MM.1S (cell line): Measurements from ENCODE around the gene KAT7.

Source experiments
- DNase-seq: peaks from one replicate; pipeline ENCODE4 v3.0.0-alpha.2; 2015
- H2AFZ ChIP-seq: fragments of 300-600 bp; sonication (generic); 2 replicates; pipeline ENCODE4 v1.6.0; 2016; ENCODE audit warnings: antibody characterized with exemption, low read length
- H3F3A ChIP-seq: fragments of 300-600 bp; sonication (generic); 2 replicates; pipeline ENCODE4 v1.6.1; 2016; ENCODE audit warnings: mild to moderate bottlenecking, antibody characterized with exemption, low read length, moderate library complexity, mixed read lengths; ENCODE audit not compliant: insufficient read depth
- H3K27ac ChIP-seq: fragments of 300-600 bp; sonication (generic); 2 replicates; pipeline ENCODE4 v1.5.1; 2016; ENCODE audit warnings: mild to moderate bottlenecking, low read length
- H3K27me3 ChIP-seq: fragments of 300-600 bp; sonication (generic); replicated peaks from 2 replicates; pipeline ENCODE4 v1.6.0; 2016; ENCODE audit warnings: low read length; ENCODE audit not compliant: insufficient read depth
- H3K36me3 ChIP-seq: fragments of 300-600 bp; sonication (generic); replicated peaks from 2 replicates; pipeline ENCODE4 v1.6.1; 2016; ENCODE audit warnings: mild to moderate bottlenecking, low read length, mixed read lengths; ENCODE audit not compliant: insufficient read depth
- H3K4me1 ChIP-seq: fragments of 300-600 bp; sonication (generic); 2 replicates; pipeline ENCODE4 v1.6.1; 2016; ENCODE audit warnings: low read length, mixed read lengths
- H3K4me2 ChIP-seq: fragments of 300-600 bp; sonication (generic); 2 replicates; pipeline ENCODE4 v1.6.0; 2016; ENCODE audit warnings: low read depth, low read length
- H3K4me3 ChIP-seq: fragments of 300-600 bp; sonication (generic); 2 replicates; pipeline ENCODE4 v1.5.1; 2016; ENCODE audit warnings: low read length, mixed read lengths
- H3K79me2 ChIP-seq: fragments of 300-600 bp; sonication (generic); 2 replicates; pipeline ENCODE4 v1.6.1; 2016; ENCODE audit warnings: mixed run types, low read length, mixed read lengths
- H3K9ac ChIP-seq: fragments of 300-600 bp; sonication (generic); 2 replicates; pipeline ENCODE4 v1.6.1; 2016; ENCODE audit warnings: low read length, mixed read lengths
- H3K9me2 ChIP-seq: fragments of 300-600 bp; sonication (generic); replicated peaks from 2 replicates; pipeline ENCODE4 v1.6.1; 2016; ENCODE audit warnings: mild to moderate bottlenecking, low read length, mixed read lengths; ENCODE audit not compliant: insufficient read depth
- H3K9me3 ChIP-seq: fragments of 300-600 bp; sonication (generic); replicated peaks from 2 replicates; pipeline ENCODE4 v1.6.1; 2016; ENCODE audit warnings: mild to moderate bottlenecking, low read length, mixed read lengths; ENCODE audit not compliant: insufficient read depth
- H4K20me1 ChIP-seq: fragments of 300-600 bp; sonication (generic); 2 replicates; pipeline ENCODE4 v1.6.1; 2016; ENCODE audit warnings: mild to moderate bottlenecking, low read length, moderate library complexity, mixed read lengths; ENCODE audit not compliant: insufficient read depth
- EZH2 ChIP-seq: fragments of 300-600 bp; sonication (generic); optimal IDR thresholded peaks from 2 replicates; pipeline ENCODE3; 2017; ENCODE audit warnings: low read depth, mild to moderate bottlenecking, antibody characterized with exemption, low read length, mixed read lengths
- EZH2phosphoT487 ChIP-seq: fragments of 300-600 bp; sonication (generic); IDR thresholded peaks from 2 replicates; pipeline ENCODE4 v1.6.1; 2018; ENCODE audit warnings: antibody characterized with exemption, low read length
- TF ChIP-seq, protein P1 (sequence below): fragments of 300-600 bp; sonication (generic); IDR thresholded peaks from 2 replicates; pipeline ENCODE4 v1.5.1; 2016; ENCODE audit warnings: antibody characterized with exemption, low read length, mixed read lengths

The KAT7 gene

GRCh38 chr17:49779739-49780231 lies 8.7 kb upstream of the KAT7 start:
- DNase-seq = peak; percentile 36
- Histone ChIP-seq H3K9me3 (no peaks in the 10 kb centered on the region), H3K4me3 (no peak overlapping the region), H3K9ac (no peak overlapping the region), H3K27ac (no peak overlapping the region), H3K27me3 (no peaks in the 10 kb centered on the region), H3K4me2 (no peak overlapping the region), H3K36me3 (no peaks in the 10 kb centered on the region), H3K79me2 (no peaks in the 10 kb centered on the region), H3K9me2 (no peaks in the 10 kb centered on the region), H3K4me1 (no peaks in the 10 kb centered on the region), H2AFZ (no peak overlapping the region), H3F3A (no peaks in the 10 kb centered on the region), H4K20me1 (no peaks in the 10 kb centered on the region)
- TF ChIP-seq, protein P1, sequence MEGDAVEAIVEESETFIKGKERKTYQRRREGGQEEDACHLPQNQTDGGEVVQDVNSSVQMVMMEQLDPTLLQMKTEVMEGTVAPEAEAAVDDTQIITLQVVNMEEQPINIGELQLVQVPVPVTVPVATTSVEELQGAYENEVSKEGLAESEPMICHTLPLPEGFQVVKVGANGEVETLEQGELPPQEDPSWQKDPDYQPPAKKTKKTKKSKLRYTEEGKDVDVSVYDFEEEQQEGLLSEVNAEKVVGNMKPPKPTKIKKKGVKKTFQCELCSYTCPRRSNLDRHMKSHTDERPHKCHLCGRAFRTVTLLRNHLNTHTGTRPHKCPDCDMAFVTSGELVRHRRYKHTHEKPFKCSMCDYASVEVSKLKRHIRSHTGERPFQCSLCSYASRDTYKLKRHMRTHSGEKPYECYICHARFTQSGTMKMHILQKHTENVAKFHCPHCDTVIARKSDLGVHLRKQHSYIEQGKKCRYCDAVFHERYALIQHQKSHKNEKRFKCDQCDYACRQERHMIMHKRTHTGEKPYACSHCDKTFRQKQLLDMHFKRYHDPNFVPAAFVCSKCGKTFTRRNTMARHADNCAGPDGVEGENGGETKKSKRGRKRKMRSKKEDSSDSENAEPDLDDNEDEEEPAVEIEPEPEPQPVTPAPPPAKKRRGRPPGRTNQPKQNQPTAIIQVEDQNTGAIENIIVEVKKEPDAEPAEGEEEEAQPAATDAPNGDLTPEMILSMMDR = peak; percentile 77
- TF ChIP-seq EZH2 = no peak

DNA sequence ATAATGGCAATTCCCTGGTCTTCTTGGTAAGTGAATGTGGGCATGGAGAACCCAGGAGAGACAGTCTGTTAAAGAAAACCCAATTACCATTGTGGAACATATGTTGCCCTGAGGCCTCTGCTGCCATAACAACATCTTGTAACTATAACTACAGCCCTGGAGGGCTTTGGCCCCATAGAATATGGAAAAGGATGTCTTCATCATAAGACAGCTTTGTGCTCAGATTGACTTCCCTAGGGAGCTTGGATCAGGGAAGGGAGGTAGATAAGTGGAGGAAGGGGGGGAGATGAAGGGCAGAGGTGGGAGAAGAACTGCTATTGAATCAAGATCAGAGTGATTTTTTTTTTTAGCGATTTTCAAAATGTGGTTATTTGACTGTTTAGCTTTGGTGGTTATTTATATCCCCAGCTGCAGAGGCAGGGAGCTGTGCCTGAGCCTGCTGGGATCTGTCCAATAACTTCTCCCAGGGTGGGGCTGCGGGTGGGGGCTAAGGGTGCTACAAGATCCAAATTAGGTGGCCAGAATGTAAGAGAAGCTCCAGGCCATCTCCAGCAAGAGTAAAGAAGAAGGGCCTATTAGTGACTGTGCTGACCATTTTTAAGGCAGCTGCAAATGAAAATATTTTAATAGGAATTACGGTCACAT lies 5.3 kb upstream of the KAT7 start:
- no peaks in the 10 kb centered on the region for H3K36me3 ChIP-seq
- no peaks in the 10 kb centered on the region for H4K20me1 ChIP-seq
- no peak for DNase-seq
- no peak overlapping the region for H3K4me3 ChIP-seq
- peaks cover 6% of the 10 kb centered on the region; the same call in 1 of the 2 replicates for H3K4me1 ChIP-seq
- H3K9me2 ChIP-seq = no peaks in the 10 kb centered on the region
- no peak overlapping the region for H3K4me2 ChIP-seq
- no peaks in the 10 kb centered on the region for H3K27me3 ChIP-seq
- TF ChIP-seq EZH2 (no peak), EZH2phosphoT487 (no peak)
- TF ChIP-seq, protein P1 = no peak
- no peak overlapping the region for H3K27ac ChIP-seq
- no peak overlapping the region for H2AFZ ChIP-seq
- peaks cover 9% of the 10 kb centered on the region for H3K79me2 ChIP-seq
- no peaks in the 10 kb centered on the region for H3K9me3 ChIP-seq
- peaks cover 5% of the 10 kb centered on the region for H3F3A ChIP-seq
- no peak overlapping the region for H3K9ac ChIP-seq

GRCh38 chr17:49783791-49784190 lies 4.7 kb upstream of the KAT7 start:
- Histone ChIP-seq H3K4me3 (no peak overlapping the region), H3K4me1 (peaks cover 6% of the 10 kb centered on the region; the same call in 1 of the 2 replicates), H3K9me3 (no peaks in the 10 kb centered on the region), H2AFZ (no peak overlapping the region), H3K27me3 (no peaks in the 10 kb centered on the region), H3K36me3 (no peaks in the 10 kb centered on the region), H3K79me2 (peaks cover 12% of the 10 kb centered on the region), H3F3A (peaks cover 5% of the 10 kb centered on the region), H4K20me1 (no peaks in the 10 kb centered on the region), H3K27ac (no peak overlapping the region), H3K9ac (no peak overlapping the region), H3K4me2 (no peak overlapping the region), H3K9me2 (no peaks in the 10 kb centered on the region)
- TF ChIP-seq EZH2 = no peak
- TF ChIP-seq, protein P1 = no peak
- no peak for DNase-seq
